A673 (cell line): ENCODE data around the gene TTLL5. TPM values are rescaled to one million over a fixed set of nuclear protein-coding genes. Genes with fewer than 3 reads are reported as not detected.

Experiments
- BruUV-seq: library from RNA; stranded (reverse); fragments of 400-500 nt; replicated peaks from 2 replicates; lab custom pipeline; 2021; lab: Mats Ljungman, UMichigan
- CTCF ChIA-PET: fragments of 300-600 bp; sonication (Branson Sonifier 250); formaldehyde crosslinking; loops from one replicate; lab custom pipeline; 2022; ENCODE audit warnings: antibody characterized with exemption; lab: Charles Lee
- POLR2A ChIA-PET: fragments of 300-600 bp; sonication (Branson Sonifier 250); formaldehyde crosslinking; loops from one replicate; lab custom pipeline; 2022; ENCODE audit warnings: antibody characterized with exemption; ENCODE audit not compliant: low non-redundant PET; lab: Charles Lee
- DNase-seq: peaks from one replicate; pipeline ENCODE4 v3.0.0-alpha.2; 2015; ENCODE audit warnings: low spot score
- H3K27ac ChIP-seq: fragments of 200-600 bp; sonication (generic); 2 replicates; pipeline ENCODE4 v1.5.1; 2016; ENCODE audit warnings: mixed run types, low read depth, mild to moderate bottlenecking, mixed read lengths, antibody characterized with exemption, low read length; ENCODE audit not compliant: poor library complexity, severe bottlenecking
- H3K27me3 ChIP-seq: fragments of 200-600 bp; sonication (generic); replicated peaks from 2 replicates; pipeline ENCODE4 v1.6.1; 2017; ENCODE audit warnings: mixed run types, low read depth, mild to moderate bottlenecking, mixed read lengths, antibody characterized with exemption, low read length; ENCODE audit not compliant: insufficient read depth, poor library complexity
- H3K36me3 ChIP-seq: fragments of 200-600 bp; sonication (generic); 2 replicates; pipeline ENCODE4 v1.6.1; 2016; ENCODE audit warnings: mixed run types, mild to moderate bottlenecking, mixed read lengths, antibody characterized with exemption, low read length; ENCODE audit not compliant: insufficient read depth, poor library complexity, severe bottlenecking
- H3K4me1 ChIP-seq: fragments of 200-600 bp; sonication (generic); 2 replicates; pipeline ENCODE4 v1.6.1; 2017; ENCODE audit warnings: mixed run types, mild to moderate bottlenecking, mixed read lengths, antibody characterized with exemption, low read length; ENCODE audit not compliant: insufficient read depth, poor library complexity, severe bottlenecking
- H3K4me3 ChIP-seq: fragments of 200-600 bp; sonication (generic); 2 replicates; pipeline ENCODE4 v1.5.1; 2016; ENCODE audit warnings: low read depth, mixed run types, mild to moderate bottlenecking, mixed read lengths, low read length; ENCODE audit not compliant: poor library complexity, severe bottlenecking
- H3K9me3 ChIP-seq: fragments of 200-600 bp; sonication (generic); 2 replicates; pipeline ENCODE4 v1.6.1; 2016; ENCODE audit warnings: mixed run types, low read depth, mild to moderate bottlenecking, mixed read lengths, antibody characterized with exemption, low read length; ENCODE audit not compliant: poor library complexity, severe bottlenecking
- EZH2 ChIP-seq: fragments of 200-600 bp; sonication (generic); IDR thresholded peaks from 2 replicates; pipeline ENCODE4 v1.6.1; 2017; ENCODE audit warnings: borderline replicate concordance, low read depth, mild to moderate bottlenecking, mixed read lengths, antibody characterized with exemption, low read length; ENCODE audit not compliant: poor library complexity, severe bottlenecking
- intact Hi-C: fragments of 100-400 bp; cut with micrococcal nuclease; formaldehyde crosslinking; loops from one replicate; pipeline ENCODE4 v1.10.0; 2022; ENCODE audit not compliant: unreplicated experiment
- total RNA-seq: library from RNA; stranded (reverse); gene quantifications from 2 replicates; pipeline ENCODE4 v1.2.3, GENCODE V29; 2021
- TF ChIP-seq, protein P1 (sequence below): fragments of 300-800, 200-600 bp; sonication (generic); conservative IDR thresholded peaks from 2 replicates; pipeline ENCODE4 v1.5.1; 2017; ENCODE audit warnings: low read depth, mild to moderate bottlenecking, antibody characterized with exemption, low read length, moderate library complexity, mixed read lengths

The TTLL5 gene
- total RNA-seq, 1 experiment from 2014 or later, result 56.7 TPM

GRCh38 chr14:75709207-75709812, 48.3 kb downstream of the TTLL5 start:
- Histone ChIP-seq H3K27ac (no peak overlapping the region), H3K36me3 (peaks cover 14% of the 10 kb centered on the region), H3K4me1 (peaks cover 12% of the 10 kb centered on the region), H3K27me3 (no peaks in the 10 kb centered on the region), H3K4me3 (no peak overlapping the region), H3K9me3 (no peaks in the 10 kb centered on the region)
- intact Hi-C loops, result loop anchor here (1.0 to 2.0 kb wide), 2 partner anchors 273 to 935 kb away; no protein-coding TSS in a partner anchor
- no TSS peak for BruUV-seq
- POLR2A ChIA-PET, result interaction anchor here (0.6 kb wide), 2 partner anchors 9 to 42 kb away, joined by 3 read pairs; no protein-coding TSS in a partner anchor
- TF ChIP-seq, protein P1, sequence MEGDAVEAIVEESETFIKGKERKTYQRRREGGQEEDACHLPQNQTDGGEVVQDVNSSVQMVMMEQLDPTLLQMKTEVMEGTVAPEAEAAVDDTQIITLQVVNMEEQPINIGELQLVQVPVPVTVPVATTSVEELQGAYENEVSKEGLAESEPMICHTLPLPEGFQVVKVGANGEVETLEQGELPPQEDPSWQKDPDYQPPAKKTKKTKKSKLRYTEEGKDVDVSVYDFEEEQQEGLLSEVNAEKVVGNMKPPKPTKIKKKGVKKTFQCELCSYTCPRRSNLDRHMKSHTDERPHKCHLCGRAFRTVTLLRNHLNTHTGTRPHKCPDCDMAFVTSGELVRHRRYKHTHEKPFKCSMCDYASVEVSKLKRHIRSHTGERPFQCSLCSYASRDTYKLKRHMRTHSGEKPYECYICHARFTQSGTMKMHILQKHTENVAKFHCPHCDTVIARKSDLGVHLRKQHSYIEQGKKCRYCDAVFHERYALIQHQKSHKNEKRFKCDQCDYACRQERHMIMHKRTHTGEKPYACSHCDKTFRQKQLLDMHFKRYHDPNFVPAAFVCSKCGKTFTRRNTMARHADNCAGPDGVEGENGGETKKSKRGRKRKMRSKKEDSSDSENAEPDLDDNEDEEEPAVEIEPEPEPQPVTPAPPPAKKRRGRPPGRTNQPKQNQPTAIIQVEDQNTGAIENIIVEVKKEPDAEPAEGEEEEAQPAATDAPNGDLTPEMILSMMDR, result peak; percentile 91
- no peak for TF ChIP-seq EZH2
- CTCF ChIA-PET, result interaction anchor here (0.5 to 5.5 kb wide), 9 partner anchors 11 to 831 kb away, joined by 3 to 57 read pairs (median 4); partner anchors contain the start of gene TGFB3
- DNase-seq, result peak; percentile 80

DNA sequence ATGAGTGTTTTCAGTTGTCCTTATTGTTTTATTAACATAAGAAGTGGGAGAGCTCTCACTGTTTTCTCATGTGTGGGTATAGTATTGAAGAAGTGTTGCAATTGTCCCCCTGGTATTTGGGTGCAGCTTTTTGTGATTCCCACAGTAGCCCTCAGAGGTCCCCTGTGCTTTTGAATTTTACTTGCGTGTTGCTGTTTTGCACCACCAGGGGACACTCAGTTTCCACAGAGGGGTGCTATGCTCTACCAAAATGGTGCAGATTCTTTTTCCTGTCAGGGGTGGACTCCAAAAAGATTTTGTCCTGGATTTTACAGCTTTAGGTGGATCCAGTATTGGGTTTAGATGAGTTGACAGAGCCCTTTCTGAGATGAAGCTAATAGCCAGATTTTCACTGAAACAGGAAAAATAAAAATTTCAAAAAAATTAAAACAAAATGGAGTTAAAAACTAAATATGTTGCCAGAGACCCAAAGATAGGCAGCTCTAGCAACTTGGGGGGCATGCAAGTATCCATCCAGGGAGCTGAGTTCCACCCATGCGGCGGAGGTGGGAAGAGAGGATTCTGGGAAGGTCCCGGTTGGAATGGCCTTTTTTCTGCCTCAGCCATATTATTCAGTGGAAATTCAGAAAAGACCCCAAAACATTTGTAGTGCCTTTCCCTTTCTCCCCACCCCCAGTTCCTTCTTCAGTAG, 50.2 kb downstream of the TTLL5 start:
- peaks cover 12% of the 10 kb centered on the region for H3K4me1 ChIP-seq
- H3K4me3 ChIP-seq, result no peak overlapping the region
- no peak for TF ChIP-seq EZH2
- TF ChIP-seq, protein P1, result peak; percentile 84
- POLR2A ChIA-PET, result no interaction called here
- peak overlapping the region; percentile 28 for H3K27ac ChIP-seq
- no peaks in the 10 kb centered on the region for H3K27me3 ChIP-seq
- intact Hi-C loops, result loop anchor here (2.0 kb wide), 1 partner anchor 676 kb away; no protein-coding TSS in a partner anchor
- CTCF ChIA-PET, result interaction anchor here (5.5 kb wide), 1 partner anchor 271 kb away, joined by 57 read pairs; the partner anchor contains the start of gene TGFB3
- H3K9me3 ChIP-seq, result no peaks in the 10 kb centered on the region
- peaks cover 14% of the 10 kb centered on the region for H3K36me3 ChIP-seq
- peak; percentile 69 for DNase-seq
- no TSS peak for BruUV-seq

DNA sequence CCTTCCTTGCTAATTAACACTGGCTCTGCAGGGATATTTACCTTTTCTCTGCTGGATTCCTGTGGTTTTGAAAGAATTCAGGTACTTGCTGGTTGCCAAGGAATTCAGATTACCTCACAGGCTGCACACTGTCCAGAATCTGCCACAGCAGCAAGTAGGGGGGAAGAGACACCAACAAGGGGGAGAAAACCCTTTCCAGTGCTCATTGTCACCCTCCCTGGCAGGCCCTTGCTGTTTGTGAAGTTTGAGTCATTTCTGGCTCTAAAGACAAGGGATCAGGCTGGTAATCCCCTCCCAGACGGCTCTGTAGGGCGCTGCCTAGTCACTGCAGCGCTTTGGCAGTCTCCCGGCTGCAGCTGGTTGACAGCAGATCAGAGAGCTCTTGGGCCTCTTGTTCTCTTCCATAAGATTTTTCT, 50.8 kb downstream of the TTLL5 start:
- peak; percentile 81 for DNase-seq
- BruUV-seq, result no TSS peak
- Histone ChIP-seq H3K9me3 (no peaks in the 10 kb centered on the region), H3K27me3 (no peaks in the 10 kb centered on the region), H3K27ac (peak overlapping the region; percentile 28), H3K36me3 (peaks cover 12% of the 10 kb centered on the region), H3K4me1 (peaks cover 12% of the 10 kb centered on the region), H3K4me3 (no peak overlapping the region)
- intact Hi-C loops, result loop anchor here (2.0 kb wide), 1 partner anchor 675 kb away; no protein-coding TSS in a partner anchor
- CTCF ChIA-PET, result interaction anchor here (5.5 kb wide), 1 partner anchor 271 kb away, joined by 57 read pairs; the partner anchor contains the start of gene TGFB3
- POLR2A ChIA-PET, result no interaction called here
- TF ChIP-seq, protein P1, result no peak
- TF ChIP-seq EZH2, result no peak
